ENCODE results near the gene PANK4. TPM values are rescaled to one million over a fixed set of nuclear protein-coding genes. Genes with fewer than 3 reads are reported as not detected.

The PANK4 gene
- total and polyA plus RNA-seq, 10 of the 15 experiments (the other 5 are each of a cell fraction or from before 2014, with no cell fraction given), result 0.35 to 38.0 (median 18.6) TPM

DNA sequence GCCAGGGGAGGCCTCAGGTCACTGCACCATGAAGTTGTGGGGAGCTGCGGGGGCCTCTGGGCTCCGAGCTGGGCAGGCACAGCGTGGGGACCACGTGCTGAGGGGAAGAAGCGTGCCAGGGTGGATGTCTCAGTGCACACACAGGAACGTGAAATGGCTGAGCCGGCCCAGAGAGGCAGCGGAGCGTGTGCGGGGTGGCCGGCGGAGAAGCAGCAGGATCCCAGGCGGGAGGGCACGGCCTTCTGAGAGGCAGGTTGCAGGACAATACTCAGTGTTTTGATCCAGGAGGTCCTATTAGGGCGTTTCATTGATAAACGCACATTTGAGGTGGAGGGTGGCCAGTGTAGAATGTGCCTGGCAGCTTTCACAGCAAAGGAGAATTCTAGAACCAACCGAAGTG lies 42.7 kb upstream of the PANK4 start:
- ChIA-PET RAD21 (ENCODE audit: unreplicated experiment) (no interaction called here), SMC1A (ENCODE audit: uncharacterized antibody, unreplicated experiment) (no interaction called here), POLR2A (no interaction called here), CTCF (no interaction called here)
- Histone ChIP-seq H3K9ac (ENCODE audit: control insufficient read depth, insufficient read depth, low read length) (no peak overlapping the region), H3K4me2 (ENCODE audit: control insufficient read depth, insufficient read depth) (no peak overlapping the region), H4K20me1 (ENCODE audit: control insufficient read depth, insufficient read depth) (no peaks in the 10 kb centered on the region), H3K4me1 (ENCODE audit: control insufficient read depth, insufficient read depth, low read length) (no peaks in the 10 kb centered on the region), H3K27ac (ENCODE audit: control insufficient read depth, insufficient read depth) (no peak overlapping the region), H3K27me3 (replicated peaks in 1 of 2; ENCODE audit: control insufficient read depth in 2 of 2, insufficient read depth in 2 of 2, low read length in 1 of 2) (no peaks in the 10 kb centered on the region), H3K9me3 (replicated peaks; ENCODE audit: control insufficient read depth, insufficient read depth, low read length) (peaks cover 2% of the 10 kb centered on the region; the same call in 1 of the 3 replicates), H3K4me3 (no peak overlapping the region), H2AFZ (ENCODE audit: control insufficient read depth, low read depth, low read length) (no peak overlapping the region), H3K79me2 (ENCODE audit: control insufficient read depth, insufficient read depth, low read length) (no peaks in the 10 kb centered on the region), H3K36me3 (ENCODE audit: control insufficient read depth in 2 of 2, insufficient read depth in 2 of 2, low read length in 1 of 2) (no peaks in the 10 kb centered on the region)
- no TSS peak for BruUV-seq (replicated peaks)
- TF ChIP-seq, protein P1, sequence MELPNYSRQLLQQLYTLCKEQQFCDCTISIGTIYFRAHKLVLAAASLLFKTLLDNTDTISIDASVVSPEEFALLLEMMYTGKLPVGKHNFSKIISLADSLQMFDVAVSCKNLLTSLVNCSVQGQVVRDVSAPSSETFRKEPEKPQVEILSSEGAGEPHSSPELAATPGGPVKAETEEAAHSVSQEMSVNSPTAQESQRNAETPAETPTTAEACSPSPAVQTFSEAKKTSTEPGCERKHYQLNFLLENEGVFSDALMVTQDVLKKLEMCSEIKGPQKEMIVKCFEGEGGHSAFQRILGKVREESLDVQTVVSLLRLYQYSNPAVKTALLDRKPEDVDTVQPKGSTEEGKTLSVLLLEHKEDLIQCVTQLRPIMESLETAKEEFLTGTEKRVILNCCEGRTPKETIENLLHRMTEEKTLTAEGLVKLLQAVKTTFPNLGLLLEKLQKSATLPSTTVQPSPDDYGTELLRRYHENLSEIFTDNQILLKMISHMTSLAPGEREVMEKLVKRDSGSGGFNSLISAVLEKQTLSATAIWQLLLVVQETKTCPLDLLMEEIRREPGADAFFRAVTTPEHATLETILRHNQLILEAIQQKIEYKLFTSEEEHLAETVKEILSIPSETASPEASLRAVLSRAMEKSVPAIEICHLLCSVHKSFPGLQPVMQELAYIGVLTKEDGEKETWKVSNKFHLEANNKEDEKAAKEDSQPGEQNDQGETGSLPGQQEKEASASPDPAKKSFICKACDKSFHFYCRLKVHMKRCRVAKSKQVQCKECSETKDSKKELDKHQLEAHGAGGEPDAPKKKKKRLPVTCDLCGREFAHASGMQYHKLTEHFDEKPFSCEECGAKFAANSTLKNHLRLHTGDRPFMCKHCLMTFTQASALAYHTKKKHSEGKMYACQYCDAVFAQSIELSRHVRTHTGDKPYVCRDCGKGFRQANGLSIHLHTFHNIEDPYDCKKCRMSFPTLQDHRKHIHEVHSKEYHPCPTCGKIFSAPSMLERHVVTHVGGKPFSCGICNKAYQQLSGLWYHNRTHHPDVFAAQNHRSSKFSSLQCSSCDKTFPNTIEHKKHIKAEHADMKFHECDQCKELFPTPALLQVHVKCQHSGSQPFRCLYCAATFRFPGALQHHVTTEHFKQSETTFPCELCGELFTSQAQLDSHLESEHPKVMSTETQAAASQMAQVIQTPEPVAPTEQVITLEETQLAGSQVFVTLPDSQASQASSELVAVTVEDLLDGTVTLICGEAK (IDR thresholded peaks at IDR 0.05; ENCODE audit: borderline replicate concordance), result no peak
- TF ChIP-seq KAT2A (conservative IDR thresholded peaks at IDR 0.05; ENCODE audit: control insufficient read depth, low read depth, low read length) (no peak), RBBP5 (conservative IDR thresholded peaks at IDR 0.05) (no peak), ZSCAN29 (IDR thresholded peaks at IDR 0.05) (no peak), STAT3 (IDR thresholded peaks at IDR 0.05; ENCODE audit: low read depth, low read length) (no peak), CREB1 (IDR thresholded peaks at IDR 0.05; ENCODE audit: low read depth) (no peak), POU2F2 (IDR thresholded peaks at IDR 0.05; ENCODE audit: borderline replicate concordance, low read depth, low read length) (no peak), GATAD2B (conservative IDR thresholded peaks at IDR 0.05; ENCODE audit: low read depth) (no peak), ATF7 (IDR thresholded peaks at IDR 0.05; ENCODE audit: low read depth) (no peak)
- TF ChIP-seq, protein P2, sequence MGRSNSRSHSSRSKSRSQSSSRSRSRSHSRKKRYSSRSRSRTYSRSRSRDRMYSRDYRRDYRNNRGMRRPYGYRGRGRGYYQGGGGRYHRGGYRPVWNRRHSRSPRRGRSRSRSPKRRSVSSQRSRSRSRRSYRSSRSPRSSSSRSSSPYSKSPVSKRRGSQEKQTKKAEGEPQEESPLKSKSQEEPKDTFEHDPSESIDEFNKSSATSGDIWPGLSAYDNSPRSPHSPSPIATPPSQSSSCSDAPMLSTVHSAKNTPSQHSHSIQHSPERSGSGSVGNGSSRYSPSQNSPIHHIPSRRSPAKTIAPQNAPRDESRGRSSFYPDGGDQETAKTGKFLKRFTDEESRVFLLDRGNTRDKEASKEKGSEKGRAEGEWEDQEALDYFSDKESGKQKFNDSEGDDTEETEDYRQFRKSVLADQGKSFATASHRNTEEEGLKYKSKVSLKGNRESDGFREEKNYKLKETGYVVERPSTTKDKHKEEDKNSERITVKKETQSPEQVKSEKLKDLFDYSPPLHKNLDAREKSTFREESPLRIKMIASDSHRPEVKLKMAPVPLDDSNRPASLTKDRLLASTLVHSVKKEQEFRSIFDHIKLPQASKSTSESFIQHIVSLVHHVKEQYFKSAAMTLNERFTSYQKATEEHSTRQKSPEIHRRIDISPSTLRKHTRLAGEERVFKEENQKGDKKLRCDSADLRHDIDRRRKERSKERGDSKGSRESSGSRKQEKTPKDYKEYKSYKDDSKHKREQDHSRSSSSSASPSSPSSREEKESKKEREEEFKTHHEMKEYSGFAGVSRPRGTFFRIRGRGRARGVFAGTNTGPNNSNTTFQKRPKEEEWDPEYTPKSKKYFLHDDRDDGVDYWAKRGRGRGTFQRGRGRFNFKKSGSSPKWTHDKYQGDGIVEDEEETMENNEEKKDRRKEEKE (IDR thresholded peaks at IDR 0.05), result no peak
- TF ChIP-seq, protein P3, sequence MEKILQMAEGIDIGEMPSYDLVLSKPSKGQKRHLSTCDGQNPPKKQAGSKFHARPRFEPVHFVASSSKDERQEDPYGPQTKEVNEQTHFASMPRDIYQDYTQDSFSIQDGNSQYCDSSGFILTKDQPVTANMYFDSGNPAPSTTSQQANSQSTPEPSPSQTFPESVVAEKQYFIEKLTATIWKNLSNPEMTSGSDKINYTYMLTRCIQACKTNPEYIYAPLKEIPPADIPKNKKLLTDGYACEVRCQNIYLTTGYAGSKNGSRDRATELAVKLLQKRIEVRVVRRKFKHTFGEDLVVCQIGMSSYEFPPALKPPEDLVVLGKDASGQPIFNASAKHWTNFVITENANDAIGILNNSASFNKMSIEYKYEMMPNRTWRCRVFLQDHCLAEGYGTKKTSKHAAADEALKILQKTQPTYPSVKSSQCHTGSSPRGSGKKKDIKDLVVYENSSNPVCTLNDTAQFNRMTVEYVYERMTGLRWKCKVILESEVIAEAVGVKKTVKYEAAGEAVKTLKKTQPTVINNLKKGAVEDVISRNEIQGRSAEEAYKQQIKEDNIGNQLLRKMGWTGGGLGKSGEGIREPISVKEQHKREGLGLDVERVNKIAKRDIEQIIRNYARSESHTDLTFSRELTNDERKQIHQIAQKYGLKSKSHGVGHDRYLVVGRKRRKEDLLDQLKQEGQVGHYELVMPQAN (conservative IDR thresholded peaks at IDR 0.05), result no peak
- TF ChIP-seq, protein P4, sequence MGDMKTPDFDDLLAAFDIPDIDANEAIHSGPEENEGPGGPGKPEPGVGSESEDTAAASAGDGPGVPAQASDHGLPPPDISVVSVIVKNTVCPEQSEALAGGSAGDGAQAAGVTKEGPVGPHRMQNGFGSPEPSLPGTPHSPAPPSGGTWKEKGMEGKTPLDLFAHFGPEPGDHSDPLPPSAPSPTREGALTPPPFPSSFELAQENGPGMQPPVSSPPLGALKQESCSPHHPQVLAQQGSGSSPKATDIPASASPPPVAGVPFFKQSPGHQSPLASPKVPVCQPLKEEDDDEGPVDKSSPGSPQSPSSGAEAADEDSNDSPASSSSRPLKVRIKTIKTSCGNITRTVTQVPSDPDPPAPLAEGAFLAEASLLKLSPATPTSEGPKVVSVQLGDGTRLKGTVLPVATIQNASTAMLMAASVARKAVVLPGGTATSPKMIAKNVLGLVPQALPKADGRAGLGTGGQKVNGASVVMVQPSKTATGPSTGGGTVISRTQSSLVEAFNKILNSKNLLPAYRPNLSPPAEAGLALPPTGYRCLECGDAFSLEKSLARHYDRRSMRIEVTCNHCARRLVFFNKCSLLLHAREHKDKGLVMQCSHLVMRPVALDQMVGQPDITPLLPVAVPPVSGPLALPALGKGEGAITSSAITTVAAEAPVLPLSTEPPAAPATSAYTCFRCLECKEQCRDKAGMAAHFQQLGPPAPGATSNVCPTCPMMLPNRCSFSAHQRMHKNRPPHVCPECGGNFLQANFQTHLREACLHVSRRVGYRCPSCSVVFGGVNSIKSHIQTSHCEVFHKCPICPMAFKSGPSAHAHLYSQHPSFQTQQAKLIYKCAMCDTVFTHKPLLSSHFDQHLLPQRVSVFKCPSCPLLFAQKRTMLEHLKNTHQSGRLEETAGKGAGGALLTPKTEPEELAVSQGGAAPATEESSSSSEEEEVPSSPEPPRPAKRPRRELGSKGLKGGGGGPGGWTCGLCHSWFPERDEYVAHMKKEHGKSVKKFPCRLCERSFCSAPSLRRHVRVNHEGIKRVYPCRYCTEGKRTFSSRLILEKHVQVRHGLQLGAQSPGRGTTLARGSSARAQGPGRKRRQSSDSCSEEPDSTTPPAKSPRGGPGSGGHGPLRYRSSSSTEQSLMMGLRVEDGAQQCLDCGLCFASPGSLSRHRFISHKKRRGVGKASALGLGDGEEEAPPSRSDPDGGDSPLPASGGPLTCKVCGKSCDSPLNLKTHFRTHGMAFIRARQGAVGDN (IDR thresholded peaks at IDR 0.05), result no peak
- no peak for DNase-seq (ENCODE audit: low read depth, low spot score)
- WGBS (ENCODE audit: insufficient coverage, insufficient replicate concordance, low lambda C conversion rate, missing lambda C conversion rate), result 86% methylated on average over 15 of the region's 17 CpGs
- in situ Hi-C loops (cut with MboI), result no loop called here
- no peak for ATAC-seq
- FAIRE-seq, result no peak
- intact Hi-C loops (cut with micrococcal nuclease; ENCODE audit: unreplicated experiment), result no loop called here

All from GM12878 (cell line).